Panc1 (cell line): ENCODE measurements around the gene ZNF785. TPM values are rescaled to one million over a fixed set of nuclear protein-coding genes. Genes with fewer than 3 reads are reported as not detected.
A peak's percentile ranks its signal among the peaks of the same experiment; 100 is the strongest.

ENCODE experiments used
- ATAC-seq: fragments of 200-7000 bp; cut with Tn5 transposase; 2 replicates; pipeline ENCODE4 v1.9.1; 2020; ENCODE audit warnings: mild to moderate bottlenecking, moderate library complexity
- BruUV-seq: library from RNA; stranded (reverse); fragments of 400-500 nt; replicated peaks from 2 replicates; lab custom pipeline; 2021; lab: Mats Ljungman, UMichigan
- CTCF ChIA-PET: fragments of 300-600 bp; sonication (Branson Sonifier 250); formaldehyde crosslinking; loops from one replicate; lab custom pipeline; 2022; ENCODE audit warnings: antibody characterized with exemption; lab: Charles Lee
- POLR2A ChIA-PET: fragments of 300-600 bp; sonication (Branson Sonifier 250); formaldehyde crosslinking; loops from one replicate; lab custom pipeline; 2022; ENCODE audit warnings: antibody characterized with exemption; lab: Charles Lee
- DNase-seq: peaks from one replicate; pipeline ENCODE4 v3.0.0-alpha.2; 2010; ENCODE audit warnings: low read depth, low spot score
- H3K27ac ChIP-seq: 2 replicates; pipeline ENCODE4 v1.5.1; 2011; ENCODE audit warnings: mild to moderate bottlenecking, low read length, inconsistent platforms
- H3K27me3 ChIP-seq: fragments of 200-500 bp; sonication (Bioruptor generic); 2 replicates; pipeline ENCODE4 v1.6.0; 2014; ENCODE audit warnings: low read length, inconsistent platforms; ENCODE audit not compliant: control insufficient read depth, insufficient read depth
- H3K36me3 ChIP-seq: fragments of 200-500 bp; sonication (Bioruptor generic); 2 replicates; pipeline ENCODE4 v1.5.1; 2014; ENCODE audit warnings: inconsistent platforms, mild to moderate bottlenecking, low read length, moderate library complexity; ENCODE audit not compliant: control insufficient read depth, insufficient read depth
- H3K4me1 ChIP-seq: 2 replicates; pipeline ENCODE4 v1.5.1; 2011; ENCODE audit warnings: inconsistent platforms, mild to moderate bottlenecking, low read length, moderate library complexity; ENCODE audit not compliant: control insufficient read depth, insufficient read depth
- H3K4me3 ChIP-seq, 2 experiments: 2 replicates each; pipeline ENCODE4 v1.5.1; 2011 to 2012; ENCODE audit warnings: low read depth in 2 of 2, low read length in 2 of 2, mild to moderate bottlenecking in 2 of 2, inconsistent platforms in 1 of 2, moderate library complexity in 1 of 2
- H3K9me3 ChIP-seq: fragments of 200-500 bp; sonication (Bioruptor generic); 2 replicates; pipeline ENCODE4 v1.5.1; 2014; ENCODE audit warnings: low read depth, mild to moderate bottlenecking, inconsistent platforms, low read length, moderate library complexity; ENCODE audit not compliant: control insufficient read depth, insufficient read depth
- CTCF ChIP-seq: fragments of 450-650 bp; IDR thresholded peaks from 2 replicates; pipeline ENCODE4 v1.5.1; 2017; ENCODE audit warnings: mild to moderate bottlenecking
- POLR2AphosphoS5 ChIP-seq: IDR thresholded peaks from 2 replicates; pipeline ENCODE4 v1.6.1; 2012; ENCODE audit warnings: mild to moderate bottlenecking, low read depth, low read length, moderate library complexity
- REST ChIP-seq, 2 experiments: IDR thresholded peaks; 2 replicates each; pipeline ENCODE4 v1.6.1; 2011 to 2012; ENCODE audit warnings: low read depth in 2 of 2, control low read depth in 1 of 2, low read length in 1 of 2, mild to moderate bottlenecking in 1 of 2, moderate library complexity in 1 of 2; ENCODE audit not compliant: insufficient read depth in 1 of 2
- SIN3A ChIP-seq: IDR thresholded peaks from 2 replicates; pipeline ENCODE4 v1.6.1; 2012; ENCODE audit warnings: low read depth, mild to moderate bottlenecking, low read length, moderate library complexity, borderline replicate concordance; ENCODE audit not compliant: insufficient read depth
- TCF7L2 ChIP-seq: IDR thresholded peaks from 2 replicates; pipeline ENCODE4 v1.6.1; 2011; ENCODE audit warnings: mild to moderate bottlenecking, low read depth, low read length, inconsistent platforms
- in situ Hi-C: cut with HindIII; loops from 2 replicates; pipeline ENCODE4 v1.10.0; 2016; ENCODE audit warnings: low sequenced_read_pairs, low pct_unique_long_range_greater_than_20kb
- intact Hi-C: fragments of 100-400 bp; cut with micrococcal nuclease; formaldehyde crosslinking; loops from one replicate; pipeline ENCODE4 v1.10.0; 2022; ENCODE audit not compliant: unreplicated experiment
- total RNA-seq: library from RNA; stranded (reverse); gene quantifications from one replicate; pipeline ENCODE4 v1.2.1, GENCODE V29; 2021; ENCODE audit not compliant: unreplicated experiment

ZNF785 gene
- total RNA-seq, 1 experiment from 2014 or later: 6.2 TPM

- DNase-seq (peak; percentile 84), ATAC-seq (peak; percentile 98)
- CTCF ChIA-PET: interaction anchor here (0.7 to 2.6 kb wide), 4 partner anchors 9 to 262 kb away, joined by 4 to 13 read pairs (median 5); partner anchors contain the start of gene DCTPP1
- Histone ChIP-seq H3K27ac (peak overlapping the region; percentile 76), H3K36me3 (no peaks in the 10 kb centered on the region), H3K4me1 (peaks cover 5% of the 10 kb centered on the region; the same call in 1 of the 2 replicates), H3K27me3 (no peaks in the 10 kb centered on the region), H3K4me3 (peak overlapping the region; percentile 33 to 61), H3K9me3 (no peaks in the 10 kb centered on the region)
- in situ Hi-C loops (no loop called here), intact Hi-C loops (loop anchor here (5.0 kb wide), 1 partner anchor 197 kb away; the partner anchor contains the start of gene DCTPP1)
- TF ChIP-seq SIN3A: no peak
- no peak for TF ChIP-seq REST (IDR thresholded peaks at IDR 0.05; ENCODE audit: insufficient read depth in 1 of 2, low read depth in 2 of 2, low read length in 1 of 2)
- TF ChIP-seq TCF7L2: peak; percentile 93
- 0 out of 2 replicates have a peak, but pooled peaks have one; percentile 33 for TF ChIP-seq POLR2AphosphoS5
- peak; percentile 95 for TF ChIP-seq CTCF
- POLR2A ChIA-PET: interaction anchor here (0.6 to 0.9 kb wide), 4 partner anchors 14 to 233 kb away, joined by 4 to 11 read pairs (median 4); no protein-coding TSS in a partner anchor
- no TSS peak for BruUV-seq
Measured at GRCh38 chr16:30628628-30629540, 43.4 kb upstream of the ZNF785 start.

GRCh38 chr16:30626236-30626635 is 40.7 kb upstream of the ZNF785 start:
- intact Hi-C loops (loop anchor here (5.0 kb wide), 1 partner anchor 194 kb away; the partner anchor contains the start of gene DCTPP1), in situ Hi-C loops (no loop called here)
- TF ChIP-seq SIN3A: no peak
- no peak for TF ChIP-seq TCF7L2
- TF ChIP-seq POLR2AphosphoS5: no peak
- TF ChIP-seq CTCF: no peak
- TF ChIP-seq REST (IDR thresholded peaks at IDR 0.05; ENCODE audit: insufficient read depth in 1 of 2, low read depth in 2 of 2, low read length in 1 of 2): no peak
- no peaks in the 10 kb centered on the region for H3K27me3 ChIP-seq
- ATAC-seq (no peak), DNase-seq (no peak)
- H3K9me3 ChIP-seq: no peaks in the 10 kb centered on the region
- CTCF ChIA-PET: interaction anchor here (0.6 to 1.1 kb wide), 2 partner anchors 45 to 196 kb away, joined by 5 to 7 read pairs; partner anchors contain the start of gene DCTPP1
- H3K4me3 ChIP-seq: no peak overlapping the region
- BruUV-seq: no TSS peak
- POLR2A ChIA-PET: no interaction called here
- no peaks in the 10 kb centered on the region for H3K36me3 ChIP-seq
- H3K4me1 ChIP-seq: peaks cover 3% of the 10 kb centered on the region; the same call in 1 of the 2 replicates
- H3K27ac ChIP-seq: no peak overlapping the region
